ENCODE measurements around the gene CMIP.

CMIP gene

DNA sequence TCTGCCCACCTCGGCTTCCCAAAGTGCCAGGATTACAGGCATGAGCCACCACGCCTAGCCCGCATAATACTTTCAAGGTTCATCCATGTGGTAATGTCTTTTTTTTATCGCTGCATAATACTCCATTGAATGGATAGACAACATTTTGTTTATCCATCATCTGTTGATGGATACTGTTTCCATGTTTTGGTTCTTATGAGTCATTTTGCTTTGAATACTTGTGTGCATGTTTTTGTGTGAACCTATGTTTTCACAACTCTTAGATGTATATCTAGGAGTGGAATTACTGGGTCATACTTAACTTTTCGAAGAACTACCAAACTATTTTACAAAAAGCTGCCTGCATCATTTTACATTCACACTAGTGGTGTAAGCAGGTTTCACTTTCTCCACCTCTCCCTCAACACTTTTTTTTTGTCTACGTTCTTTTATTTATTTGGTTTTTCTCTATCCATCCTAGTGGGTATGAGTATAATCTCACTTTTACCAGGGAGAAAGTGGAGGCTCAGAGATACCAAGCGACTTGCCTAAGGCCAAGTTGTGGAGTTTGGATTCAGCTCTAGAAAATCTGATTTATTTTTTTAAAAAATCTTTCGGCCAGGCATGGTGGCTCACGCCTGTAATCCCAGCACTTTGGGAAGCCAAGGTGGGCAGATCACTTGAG, 151.2 kb downstream of the CMIP start:
- DNase-seq = no peak

DNA sequence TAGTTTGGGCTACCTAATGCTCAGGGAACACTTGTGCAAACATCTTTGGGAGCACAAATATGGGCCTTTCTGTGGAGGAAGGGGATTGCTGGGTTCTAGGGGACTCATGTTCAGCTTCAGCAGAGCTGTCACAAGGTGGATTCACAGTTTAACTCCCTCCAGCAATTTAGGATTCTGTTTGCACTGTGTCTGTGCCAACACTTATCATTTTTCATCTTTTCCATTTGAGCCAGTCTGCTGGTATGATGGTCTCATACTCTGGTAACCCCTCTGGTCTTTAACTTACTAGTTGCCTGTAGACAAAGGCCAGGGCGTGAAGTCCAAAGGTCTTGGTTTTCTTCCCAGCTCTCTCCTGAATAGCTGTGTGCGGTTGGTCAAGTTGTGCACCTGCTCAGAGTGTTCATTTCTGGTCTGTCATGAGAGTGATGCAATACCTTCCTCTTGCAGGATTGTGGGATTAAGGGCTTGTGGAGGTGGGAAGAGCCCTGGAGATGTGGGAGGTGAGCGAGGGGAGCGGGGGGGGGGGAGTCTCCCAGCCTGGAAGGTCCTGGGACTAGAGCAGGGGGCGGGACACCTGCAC, 152.6 kb downstream of the CMIP start:
- no peak for DNase-seq

DNA sequence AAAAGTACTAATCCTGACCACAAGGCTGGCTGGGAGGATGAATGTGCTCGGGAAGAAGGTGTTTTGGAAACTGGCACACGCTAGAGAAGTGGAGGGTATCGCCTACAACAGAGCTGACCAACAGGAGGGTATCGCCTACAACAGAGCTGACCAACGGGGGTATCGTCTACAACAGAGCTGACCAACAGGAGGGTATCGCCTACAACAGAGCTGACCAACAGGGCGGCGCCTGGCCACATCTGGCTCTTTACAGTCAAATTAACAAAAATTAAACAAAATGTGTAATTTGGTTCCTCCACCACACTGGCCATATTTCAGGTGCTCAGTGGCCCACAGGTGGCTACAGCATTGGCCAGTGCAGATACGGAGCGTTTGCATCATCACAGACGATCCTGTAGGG, 153.5 kb downstream of the CMIP start:
- DNase-seq = no peak

DNA sequence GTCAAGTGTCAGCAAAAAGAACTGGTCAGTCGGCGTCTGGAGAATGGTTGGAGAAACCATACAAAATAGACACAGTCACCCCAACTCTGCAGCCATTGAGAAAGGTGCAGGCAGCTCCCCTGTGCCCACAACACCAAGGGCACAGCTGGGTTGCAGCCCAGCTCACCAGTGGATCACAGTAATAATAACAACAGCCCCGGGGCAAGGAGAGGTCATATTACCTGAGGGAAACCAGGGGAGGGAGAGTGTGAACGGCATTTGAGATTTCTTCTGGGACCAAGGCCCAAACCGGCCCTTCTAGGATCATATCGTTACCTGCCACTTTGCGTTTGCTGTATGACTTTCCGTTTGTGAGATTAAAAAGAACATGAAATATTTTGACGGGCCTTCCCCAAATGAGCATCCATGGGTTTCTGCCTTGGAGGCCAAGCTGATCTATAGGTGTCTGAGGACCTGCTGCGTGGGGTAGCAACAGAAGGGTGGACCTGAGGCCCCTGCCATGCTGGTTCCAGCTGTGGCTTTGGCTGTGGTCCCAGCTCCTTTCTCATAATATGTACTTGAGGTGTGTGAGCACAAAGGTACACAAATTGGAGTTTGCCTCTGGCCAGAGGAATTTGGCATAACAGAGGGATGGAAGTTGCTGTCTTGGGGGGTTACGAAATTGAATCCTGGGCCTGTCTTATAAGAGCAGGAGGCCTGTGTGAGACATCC, 154.6 kb downstream of the CMIP start:
- DNase-seq = no peak

DNA sequence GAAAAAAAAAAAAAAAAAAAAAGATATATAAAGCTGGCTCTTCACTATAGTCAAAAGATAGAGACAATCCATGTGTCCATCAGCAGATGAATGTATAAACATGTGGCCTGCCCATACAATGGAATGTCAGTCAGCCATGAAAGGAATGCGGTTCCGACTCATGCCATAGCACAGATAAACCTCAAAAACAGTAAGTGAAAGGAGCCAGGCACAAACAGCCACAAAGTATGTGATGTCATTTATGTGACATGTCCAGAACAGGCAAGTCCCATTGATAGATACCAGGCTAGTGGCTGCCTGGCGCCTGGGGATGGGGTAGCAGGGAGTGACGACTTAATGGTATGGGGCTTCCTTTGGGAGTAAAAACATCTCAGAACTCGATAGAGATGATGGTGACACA, 155.7 kb downstream of the CMIP start:
- DNase-seq = no peak

DNA sequence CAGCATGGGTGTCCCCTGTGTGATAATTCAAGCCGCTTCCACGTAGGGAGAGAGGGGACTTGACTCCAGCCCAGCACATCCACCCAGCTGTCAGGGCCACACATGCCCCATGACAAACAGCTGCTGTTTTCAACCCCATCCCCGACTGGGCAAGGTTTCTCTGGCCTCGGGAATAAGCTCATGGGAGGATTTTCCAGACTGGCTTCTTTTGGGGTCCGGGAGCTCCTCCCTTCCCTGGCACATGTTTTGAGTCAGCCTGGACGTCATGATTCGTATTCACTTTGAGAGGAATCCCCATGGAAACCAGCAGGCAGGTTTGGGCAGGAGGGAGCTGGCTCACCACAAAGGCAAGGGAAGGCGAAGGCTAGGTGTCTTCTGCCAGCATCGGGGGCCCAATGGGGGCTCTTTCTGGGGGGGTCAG, 156.4 kb downstream of the CMIP start:
- DNase-seq = peak in 38 of 56 donors; percentile 9 to 76 (median 40)

DNA sequence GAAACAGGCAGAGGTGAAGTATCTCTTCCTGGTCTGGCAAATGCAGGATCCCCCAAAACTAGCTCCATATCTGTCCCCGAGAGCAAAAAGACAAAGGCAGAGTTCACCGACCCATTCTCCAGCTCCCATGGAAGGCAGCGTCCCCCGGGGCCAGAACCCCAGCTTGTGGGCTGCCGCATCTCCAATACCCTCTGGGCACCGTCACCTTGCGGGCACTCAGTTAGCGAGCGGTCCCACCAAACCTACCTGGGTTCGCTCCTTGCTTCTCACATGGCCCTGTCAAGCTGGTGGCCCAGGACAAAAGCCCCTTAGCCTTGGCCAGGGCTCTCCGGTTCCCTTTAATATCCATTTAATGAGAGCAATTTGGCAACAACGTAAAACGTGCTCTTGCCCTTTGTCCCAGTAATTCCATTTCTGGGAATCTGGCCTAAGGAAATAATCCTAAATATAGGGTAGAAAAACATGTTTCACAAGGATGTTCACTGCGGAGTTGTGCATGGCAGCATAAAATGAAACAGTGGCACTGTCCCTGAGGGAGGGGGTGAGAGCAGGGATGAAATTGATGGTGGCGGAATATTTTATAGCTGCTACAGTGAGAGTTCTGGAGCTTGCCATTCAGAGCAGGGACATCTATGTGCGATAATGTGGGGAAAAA, 157.1 kb downstream of the CMIP start:
- no peak for DNase-seq

DNA sequence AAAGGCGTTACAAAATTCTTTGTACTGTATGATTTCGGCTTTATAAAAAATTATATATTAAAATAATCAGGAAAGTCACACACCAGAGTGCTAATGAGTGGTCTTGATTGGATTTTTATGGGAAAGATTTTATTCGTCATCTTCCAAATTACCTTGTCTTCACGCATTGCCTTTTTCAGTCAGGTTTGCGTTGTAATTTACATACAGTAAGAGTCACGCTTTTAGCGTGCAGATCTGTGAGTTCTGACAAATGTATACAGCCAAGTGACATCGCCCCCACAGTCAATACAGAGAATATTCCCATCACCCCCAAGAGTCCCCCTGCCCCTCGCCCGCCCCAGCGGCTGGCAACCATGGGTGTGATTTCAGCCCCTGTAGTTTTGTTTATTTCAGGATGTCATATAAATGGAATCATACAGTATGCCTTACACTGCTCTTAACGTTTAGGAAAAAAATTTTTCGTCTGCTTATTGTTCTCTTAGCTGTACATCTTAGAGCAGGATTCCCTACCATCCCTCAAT, 157.7 kb downstream of the CMIP start:
- no peak for DNase-seq

DNA sequence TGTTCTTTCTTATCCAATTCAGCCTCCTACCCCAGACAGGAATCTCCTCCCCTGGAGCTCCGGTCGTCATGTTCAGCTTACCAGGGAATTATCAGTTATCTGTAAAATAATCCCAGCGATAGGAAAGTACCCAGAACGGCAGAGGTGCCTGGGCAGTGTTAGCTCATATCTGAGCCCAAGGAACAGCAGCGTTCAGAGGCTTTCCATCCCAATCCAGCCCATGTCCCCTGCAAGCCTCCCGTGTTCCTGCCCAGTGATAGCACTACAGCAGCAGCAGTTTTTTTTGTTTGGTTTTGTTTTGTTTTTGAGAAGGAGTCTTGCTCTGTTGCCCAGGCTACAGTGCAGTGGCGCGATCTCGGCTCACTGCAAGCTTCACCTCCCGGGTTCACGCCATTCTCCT, 158.2 kb downstream of the CMIP start:
- DNase-seq = no peak

DNA sequence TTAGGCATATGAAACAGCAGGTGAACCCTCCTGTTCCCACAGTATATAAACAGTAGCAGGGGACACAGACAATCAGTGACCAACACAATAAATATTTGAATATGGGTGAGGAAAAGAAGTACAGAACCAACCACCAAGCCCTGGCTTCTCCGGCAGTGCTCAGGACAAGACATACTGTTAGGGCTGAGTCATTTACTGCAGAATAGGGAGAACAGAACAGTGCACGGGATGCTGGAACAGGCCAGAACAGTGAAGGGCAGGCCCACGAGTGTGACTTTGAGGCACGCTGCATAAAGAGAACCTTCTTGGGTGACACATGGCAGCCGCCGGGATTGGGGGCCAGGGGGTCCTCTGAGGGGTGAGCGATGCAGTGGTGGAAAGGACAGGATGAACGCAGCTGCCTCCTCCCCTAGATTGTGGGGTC, 160.4 kb downstream of the CMIP start:
- DNase-seq = no peak

DNA sequence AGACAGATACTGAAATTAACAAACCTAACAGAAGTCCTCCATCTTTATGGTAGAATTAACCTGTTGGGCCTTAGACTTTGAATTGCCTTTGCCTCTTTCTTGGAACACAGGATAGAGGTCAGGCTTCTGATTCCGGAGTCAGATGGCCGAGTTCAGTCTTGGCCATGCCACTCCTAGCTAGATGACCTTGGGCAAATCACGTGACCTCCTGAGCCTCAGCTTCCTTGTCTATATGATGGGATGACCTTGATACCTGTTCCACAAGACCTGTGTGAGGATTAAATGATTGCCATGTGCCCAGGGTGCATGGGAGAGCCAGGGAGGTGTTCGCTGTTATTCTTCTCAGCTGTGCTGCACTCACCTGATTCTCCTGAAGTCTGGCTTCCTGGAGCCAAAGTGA, 161.4 kb downstream of the CMIP start:
- no peak for DNase-seq

DNA sequence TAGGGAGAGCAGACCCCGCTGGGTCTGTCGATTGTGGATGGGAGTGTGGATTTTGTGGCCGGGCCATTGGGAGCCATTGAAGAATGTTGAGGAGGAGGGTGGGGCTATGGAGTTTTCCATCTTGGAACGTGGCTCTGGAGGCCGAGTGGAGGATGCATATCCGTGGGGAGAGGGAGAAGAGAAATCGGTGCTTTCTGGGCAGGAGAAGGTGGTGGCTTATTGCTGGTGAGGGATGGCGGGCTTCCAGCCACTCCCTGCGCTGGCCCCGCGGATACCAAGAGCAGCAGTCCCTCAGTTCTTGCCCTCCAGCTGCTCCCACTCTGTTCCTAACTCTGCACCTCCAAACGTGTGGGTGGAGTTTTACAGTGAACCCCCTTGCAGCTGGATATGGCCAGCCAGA, 162.4 kb downstream of the CMIP start:
- DNase-seq = no peak

DNA sequence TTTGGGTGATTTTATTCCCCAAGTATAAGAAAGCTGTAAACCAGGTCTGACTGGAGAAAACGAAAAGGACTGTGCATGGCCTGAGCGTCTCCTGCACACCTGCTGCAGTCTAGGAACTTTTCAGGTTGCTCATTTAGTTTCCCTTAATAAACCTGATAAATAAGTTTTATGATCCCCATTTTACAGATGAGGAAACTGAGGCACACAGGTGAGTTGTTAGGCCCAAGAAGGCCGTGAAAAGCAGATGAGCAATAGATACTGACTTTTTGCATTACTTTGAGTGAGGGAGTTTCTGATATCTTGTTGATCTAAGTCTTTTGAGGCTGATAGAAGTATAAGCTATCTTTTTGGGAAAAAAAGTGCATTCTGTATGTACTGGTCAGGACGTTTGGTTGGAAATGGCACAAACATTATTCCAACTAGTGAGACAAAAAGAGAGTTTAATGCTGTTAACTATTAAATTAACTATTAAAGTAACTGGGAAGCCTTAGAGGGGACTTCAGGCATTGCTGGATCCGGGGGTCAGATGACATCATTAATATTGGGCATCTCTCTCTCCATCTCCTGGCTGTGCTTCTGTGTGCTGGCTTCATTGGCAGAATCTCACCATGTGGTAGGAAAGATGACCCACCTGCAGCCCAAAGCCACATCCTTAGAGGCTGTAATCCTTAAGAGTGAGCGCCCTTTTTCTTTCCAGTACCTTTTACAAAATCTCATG, 163.4 kb downstream of the CMIP start:
- DNase-seq = no peak

DNA sequence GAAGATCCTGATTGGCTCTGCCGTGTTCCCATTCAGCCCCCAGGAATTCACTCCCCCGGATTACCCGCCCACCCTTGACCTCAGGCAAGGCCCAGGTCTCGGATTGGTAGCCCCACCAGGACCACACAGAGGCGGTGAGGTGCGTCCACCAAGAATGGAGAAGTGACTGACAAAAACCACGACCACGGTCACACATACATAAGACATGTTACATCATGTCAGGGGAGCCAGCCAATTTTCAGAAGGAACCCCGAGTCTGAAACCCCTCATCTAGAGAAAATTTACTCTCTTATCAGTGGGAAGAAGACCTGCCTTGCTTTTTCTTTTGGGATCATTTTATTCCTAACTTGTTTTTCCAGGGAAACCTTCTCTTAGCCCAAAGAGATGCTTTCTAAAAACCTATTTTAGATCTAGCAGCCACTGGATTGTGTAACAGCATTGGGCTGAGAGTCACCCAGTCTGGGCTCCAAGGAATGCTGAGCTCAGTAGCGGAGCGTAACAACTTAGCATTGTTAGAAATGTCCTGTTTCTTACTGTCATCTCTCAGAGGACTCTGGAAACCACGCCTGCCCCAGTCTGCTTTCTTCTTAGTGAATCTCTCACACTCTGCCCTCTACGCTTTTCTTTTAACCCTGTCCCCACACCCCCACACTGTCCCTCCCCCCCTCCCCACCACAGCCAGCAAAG, 164.1 kb downstream of the CMIP start:
- peak in 1 of 56 donors; percentile 23 for DNase-seq

DNA sequence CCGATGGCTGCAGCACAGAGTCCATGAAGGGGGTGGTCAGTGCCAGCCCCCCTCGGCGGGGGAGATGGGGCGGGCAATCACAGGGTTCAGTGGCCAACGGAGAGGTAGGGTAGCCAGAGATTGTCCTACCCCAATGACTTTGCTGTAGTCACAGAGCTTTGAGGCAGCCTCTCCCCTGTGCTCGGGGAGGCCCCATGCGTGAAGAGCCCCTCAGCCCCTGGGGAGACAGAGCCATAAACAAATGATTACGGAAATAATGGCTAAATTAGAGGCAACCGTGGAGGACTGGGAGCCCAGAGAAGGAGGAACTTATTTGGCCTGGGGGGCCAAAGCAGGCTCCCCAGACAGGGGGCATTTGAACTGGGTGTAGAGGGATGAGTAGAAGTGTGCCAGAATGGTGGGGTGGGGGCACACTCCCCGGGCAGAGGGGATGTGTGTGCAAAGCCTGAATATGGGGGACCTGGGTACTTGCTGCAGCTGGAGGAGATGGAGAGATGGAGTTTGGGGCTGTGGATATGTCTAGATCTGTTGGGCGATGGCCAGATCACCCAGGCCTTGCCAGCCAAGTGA, 164.8 kb downstream of the CMIP start:
- no peak for DNase-seq

DNA sequence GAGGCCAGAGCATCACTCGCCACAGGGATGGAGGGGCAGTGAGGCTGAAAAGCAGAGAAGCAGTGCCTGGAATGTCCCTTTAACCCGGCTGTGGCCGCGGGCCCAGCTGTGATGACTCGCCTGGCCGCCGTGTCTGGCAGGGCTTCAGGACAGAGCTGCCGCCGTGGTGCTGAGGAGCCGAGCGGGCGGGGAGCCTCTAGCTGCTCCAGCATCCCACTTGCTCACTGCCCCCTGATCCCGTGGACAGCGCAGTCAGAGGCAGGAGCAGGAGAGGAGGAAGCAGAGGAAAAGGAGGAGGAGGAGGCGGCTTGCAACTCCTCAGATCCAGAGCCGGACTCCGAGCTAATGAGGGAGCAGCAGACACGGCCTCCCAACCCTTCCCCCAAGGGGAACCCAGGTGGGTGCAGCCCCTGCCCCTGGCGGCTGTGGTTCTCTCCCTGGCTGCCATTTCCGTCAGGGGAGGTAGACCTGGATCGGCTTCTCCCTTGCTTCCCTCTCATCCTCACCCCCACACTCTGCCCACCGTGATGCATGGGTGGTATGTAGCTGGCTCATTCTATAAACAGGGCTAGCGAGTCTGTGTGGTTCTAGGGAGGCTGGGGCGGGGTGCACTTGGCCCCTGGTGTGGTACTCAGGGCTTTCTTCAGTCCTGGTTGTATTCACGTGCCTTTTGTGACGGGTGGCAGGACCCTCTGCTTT, 165.7 kb downstream of the CMIP start:
- peak in 48 of 56 donors; percentile 9 to 90 (median 60) for DNase-seq

DNA sequence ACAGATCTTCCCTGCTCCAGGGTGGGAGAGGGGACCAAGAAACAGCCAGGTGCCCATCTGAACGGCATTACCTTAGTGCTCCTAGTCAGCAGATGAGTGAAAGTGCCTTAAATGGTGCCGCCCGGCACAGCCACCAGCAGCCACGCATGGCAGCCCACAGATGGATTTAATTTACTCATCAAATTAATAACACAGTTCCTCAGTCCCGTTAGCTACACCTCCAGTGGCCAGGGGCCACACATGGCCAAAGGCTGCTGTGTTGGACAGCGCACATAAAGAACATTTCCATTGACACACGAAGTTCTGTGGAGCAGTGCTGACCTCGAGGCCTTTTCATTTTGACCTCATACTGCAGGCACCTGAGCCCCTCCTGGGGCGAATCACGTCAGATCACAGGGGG, 166.3 kb downstream of the CMIP start:
- no peak for DNase-seq

DNA sequence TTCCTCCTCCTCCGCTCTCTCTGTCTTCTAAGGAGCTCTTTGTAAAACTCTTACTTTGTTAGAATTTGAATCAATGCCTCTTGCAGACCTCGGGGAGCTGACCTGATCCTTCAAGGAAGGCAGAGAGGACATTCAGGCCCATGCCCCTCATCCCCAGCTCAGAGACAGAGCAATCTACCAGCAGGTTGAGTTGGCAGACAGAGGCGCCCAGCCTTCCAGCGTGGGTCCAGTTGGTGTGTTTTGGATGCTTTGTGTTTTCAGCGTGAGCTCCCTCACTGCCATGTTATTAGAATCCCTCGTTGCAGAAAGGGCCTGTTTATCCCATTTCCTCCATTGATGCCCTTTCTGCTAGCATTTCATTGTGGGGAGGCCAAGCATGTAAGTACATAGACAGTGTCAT, 167.1 kb downstream of the CMIP start:
- no peak for DNase-seq

DNA sequence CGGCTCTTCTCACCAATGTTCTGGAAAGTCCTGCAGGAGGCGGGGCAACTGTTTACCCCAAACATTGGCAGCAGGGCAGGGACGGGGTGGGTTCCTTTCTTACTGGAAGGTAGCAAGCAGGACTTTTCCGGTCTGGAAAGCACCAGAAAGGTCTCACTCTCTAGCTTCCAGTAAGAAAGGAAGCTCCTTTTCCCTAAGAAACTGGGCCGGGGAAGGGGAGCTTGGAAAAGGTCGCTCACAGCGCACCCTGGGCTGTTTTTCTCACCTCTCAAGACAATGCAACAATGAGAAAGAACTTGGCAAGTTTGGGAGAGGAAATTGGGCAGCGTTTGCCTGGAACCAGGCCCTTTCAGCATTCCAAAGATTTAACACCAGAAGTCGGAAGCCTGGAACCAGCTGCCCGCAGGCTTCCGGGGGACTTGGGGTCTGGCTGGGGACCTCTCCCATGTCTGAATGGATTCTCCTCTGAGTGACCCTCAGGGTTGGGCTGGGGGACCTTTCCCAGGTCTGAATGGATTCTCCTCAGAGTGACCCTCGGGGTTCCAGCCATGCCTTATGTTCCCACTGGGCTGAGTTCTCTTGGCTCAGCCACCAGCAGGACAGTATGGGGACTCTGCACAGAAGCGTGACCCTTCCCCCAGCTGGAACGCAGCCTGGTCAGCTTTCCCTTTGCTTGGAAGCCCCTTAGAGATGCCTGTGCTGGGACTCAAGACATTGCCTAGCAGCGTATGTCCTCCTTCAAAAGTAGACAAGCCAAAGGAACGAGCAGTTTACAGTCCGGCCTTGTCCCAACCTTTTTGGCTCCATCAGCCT, 167.9 kb downstream of the CMIP start:
- DNase-seq = peak in 38 of 56 donors; percentile 15 to 75 (median 44)
